Astrocyte (in vitro differentiated cells and primary cell): ENCODE measurements around the gene SPTBN1. TPM values are rescaled to one million over a fixed set of nuclear protein-coding genes. Genes with fewer than 3 reads are reported as not detected.

ENCODE experiments used
- DNase-seq: peaks from one replicate; pipeline ENCODE4 v3.0.0-alpha.2; 2010; ENCODE audit warnings: low read depth
- FAIRE-seq: peaks from 2 replicates; lab custom pipeline; 2011; peaks lifted over from hg19 to GRCh38; lab: Jason Lieb, UNC
- H2AFZ ChIP-seq: 2 replicates; pipeline ENCODE4 v1.6.0; 2012; ENCODE audit warnings: low read depth, low read length, inconsistent platforms
- H3K27ac ChIP-seq: 2 replicates; pipeline ENCODE4 v1.5.1; 2011; ENCODE audit warnings: low read depth, low read length, inconsistent platforms
- H3K27me3 ChIP-seq: 2 replicates; pipeline ENCODE4 v1.6.0; 2011; ENCODE audit warnings: low read length, inconsistent platforms; ENCODE audit not compliant: insufficient read depth
- H3K36me3 ChIP-seq: 2 replicates; pipeline ENCODE4 v1.5.1; 2011; ENCODE audit warnings: low read length, inconsistent platforms; ENCODE audit not compliant: insufficient read depth
- H3K4me1 ChIP-seq: 2 replicates; pipeline ENCODE4 v1.5.1; 2011; ENCODE audit warnings: low read length, inconsistent platforms; ENCODE audit not compliant: insufficient read depth
- H3K4me2 ChIP-seq: 2 replicates; pipeline ENCODE4 v1.6.0; 2012; ENCODE audit warnings: low read length, inconsistent platforms
- H3K4me3 ChIP-seq: 2 replicates; pipeline ENCODE4 v1.5.1; 2011; ENCODE audit warnings: low read depth, mild to moderate bottlenecking, low read length, inconsistent platforms; ENCODE audit not compliant: insufficient read depth
- H3K79me2 ChIP-seq: 2 replicates; pipeline ENCODE4 v1.6.0; 2012; ENCODE audit warnings: mild to moderate bottlenecking, low read length, inconsistent platforms; ENCODE audit not compliant: insufficient read depth
- H3K9ac ChIP-seq: 2 replicates; pipeline ENCODE4 v1.6.0; 2012; ENCODE audit warnings: mild to moderate bottlenecking, low read length, inconsistent platforms
- H3K9me3 ChIP-seq: 2 replicates; pipeline ENCODE4 v1.5.1; 2012; ENCODE audit warnings: low read depth, mild to moderate bottlenecking, low read length, inconsistent platforms; ENCODE audit not compliant: insufficient read depth
- H4K20me1 ChIP-seq: 2 replicates; pipeline ENCODE4 v1.6.0; 2012; ENCODE audit warnings: low read length, inconsistent platforms; ENCODE audit not compliant: insufficient read depth
- H3K27ac Mint-ChIP-seq: one replicate; pipeline ENCODE4 v1.8.0; 2021; ENCODE audit warnings: mild to moderate bottlenecking, mixed read lengths; ENCODE audit not compliant: unreplicated experiment
- H3K27me3 Mint-ChIP-seq: one replicate; pipeline ENCODE4 v1.8.0; 2021; ENCODE audit warnings: low read depth, mixed read lengths; ENCODE audit not compliant: unreplicated experiment
- H3K36me3 Mint-ChIP-seq: one replicate; pipeline ENCODE4 v1.8.0; 2021; ENCODE audit warnings: low read depth, mixed read lengths; ENCODE audit not compliant: unreplicated experiment
- H3K4me1 Mint-ChIP-seq: one replicate; pipeline ENCODE4 v1.8.0; 2021; ENCODE audit warnings: low read depth, mixed read lengths; ENCODE audit not compliant: unreplicated experiment
- H3K4me3 Mint-ChIP-seq: one replicate; pipeline ENCODE4 v1.8.0; 2021; ENCODE audit warnings: mild to moderate bottlenecking, moderate library complexity, mixed read lengths; ENCODE audit not compliant: unreplicated experiment
- H3K9me3 Mint-ChIP-seq: one replicate; pipeline ENCODE4 v1.8.0; 2021; ENCODE audit warnings: mild to moderate bottlenecking, mixed read lengths; ENCODE audit not compliant: unreplicated experiment
- CTCF ChIP-seq: IDR thresholded peaks from 2 replicates; pipeline ENCODE4 v1.5.1; 2011; ENCODE audit warnings: low read depth, mild to moderate bottlenecking, inconsistent platforms, low read length, moderate library complexity; ENCODE audit not compliant: insufficient read depth
- EZH2 ChIP-seq: IDR thresholded peaks from 2 replicates; pipeline ENCODE4 v1.6.1; 2012; ENCODE audit warnings: mild to moderate bottlenecking, low read length, inconsistent platforms; ENCODE audit not compliant: insufficient read depth
- total RNA-seq: library from RNA; stranded (reverse); gene quantifications from 2 replicates; pipeline ENCODE4 v1.2.1, GENCODE V29; 2021

The SPTBN1 gene
- total RNA-seq, 1 donor from 2014 or later = 311 TPM

GRCh38 chr2:54636415-54637139 is 180.4 kb downstream of the SPTBN1 start:
- peaks cover 38% of the 10 kb centered on the region for H3K36me3 Mint-ChIP-seq

GRCh38 chr2:54638103-54638502 is 182.0 kb downstream of the SPTBN1 start:
- H3K4me2 ChIP-seq = no peak overlapping the region
- no peak for DNase-seq
- H2AFZ ChIP-seq = no peak overlapping the region
- H3K9ac ChIP-seq = no peak overlapping the region
- H3K79me2 ChIP-seq = peaks cover 61% of the 10 kb centered on the region
- TF ChIP-seq EZH2 (no peak), CTCF (no peak)
- no peak overlapping the region for H3K27ac Mint-ChIP-seq
- H3K4me1 ChIP-seq = peaks cover 38% of the 10 kb centered on the region
- H3K4me1 Mint-ChIP-seq = peaks cover 37% of the 10 kb centered on the region
- no peak overlapping the region for H3K4me3 Mint-ChIP-seq
- no peaks in the 10 kb centered on the region for H3K27me3 ChIP-seq
- H3K36me3 ChIP-seq = peaks cover 50% of the 10 kb centered on the region
- peaks cover 28% of the 10 kb centered on the region for H3K36me3 Mint-ChIP-seq
- H4K20me1 ChIP-seq = peaks cover 12% of the 10 kb centered on the region
- no peaks in the 10 kb centered on the region for H3K27me3 Mint-ChIP-seq
- no peak for FAIRE-seq
- H3K4me3 ChIP-seq = no peak overlapping the region
- no peaks in the 10 kb centered on the region for H3K9me3 Mint-ChIP-seq
- no peak overlapping the region for H3K27ac ChIP-seq
- no peaks in the 10 kb centered on the region for H3K9me3 ChIP-seq

More at GRCh38 chr2:54636415-54637139, 180.4 kb downstream of the SPTBN1 start:
- TF ChIP-seq CTCF (no peak), EZH2 (no peak)
- Histone ChIP-seq H3K4me2 (no peak overlapping the region), H3K27me3 (no peaks in the 10 kb centered on the region), H3K27ac (peak overlapping the region; percentile 19), H2AFZ (no peak overlapping the region), H3K4me1 (peaks cover 45% of the 10 kb centered on the region), H3K9ac (no peak overlapping the region), H3K9me3 (no peaks in the 10 kb centered on the region), H3K79me2 (peaks cover 65% of the 10 kb centered on the region), H3K4me3 (no peak overlapping the region), H4K20me1 (peaks cover 6% of the 10 kb centered on the region), H3K36me3 (peaks cover 55% of the 10 kb centered on the region)
- DNase-seq = no peak
- no peak for FAIRE-seq
- Mint-ChIP-seq H3K27ac (peak overlapping the region; percentile 15), H3K9me3 (no peaks in the 10 kb centered on the region), H3K27me3 (no peaks in the 10 kb centered on the region), H3K4me3 (no peak overlapping the region), H3K4me1 (peaks cover 50% of the 10 kb centered on the region)

- H3K9me3 ChIP-seq = no peaks in the 10 kb centered on the region
- H3K4me3 Mint-ChIP-seq = no peak overlapping the region
- peaks cover 24% of the 10 kb centered on the region for H3K36me3 Mint-ChIP-seq
- peaks cover 52% of the 10 kb centered on the region for H3K36me3 ChIP-seq
- peaks cover 13% of the 10 kb centered on the region for H4K20me1 ChIP-seq
- TF ChIP-seq EZH2 = no peak
- TF ChIP-seq CTCF = no peak
- peaks cover 56% of the 10 kb centered on the region for H3K79me2 ChIP-seq
- no peaks in the 10 kb centered on the region for H3K9me3 Mint-ChIP-seq
- H3K27ac ChIP-seq = no peak overlapping the region
- DNase-seq = no peak
- no peak overlapping the region for H3K9ac ChIP-seq
- H3K4me2 ChIP-seq = no peak overlapping the region
- no peak overlapping the region for H2AFZ ChIP-seq
- peaks cover 31% of the 10 kb centered on the region for H3K4me1 ChIP-seq
- H3K27me3 ChIP-seq = no peaks in the 10 kb centered on the region
- no peak for FAIRE-seq
- no peaks in the 10 kb centered on the region for H3K27me3 Mint-ChIP-seq
- H3K4me1 Mint-ChIP-seq = peaks cover 30% of the 10 kb centered on the region
- no peak overlapping the region for H3K4me3 ChIP-seq
- no peak overlapping the region for H3K27ac Mint-ChIP-seq
Observed at GRCh38 chr2:54638774-54639187, 182.7 kb downstream of the SPTBN1 start.
